Karpas-422 (cell line): Measurements from ENCODE around the gene NIN. TPM values are rescaled to one million over a fixed set of nuclear protein-coding genes. Genes with fewer than 3 reads are reported as not detected.

ENCODE experiments used
- DNase-seq: peaks from one replicate; pipeline ENCODE4 v3.0.0-alpha.2; 2015
- H2AFZ ChIP-seq: fragments of 200-600 bp; sonication (generic); 2 replicates; pipeline ENCODE4 v1.6.1; 2014; ENCODE audit warnings: antibody characterized with exemption, low read length, mixed read lengths
- H3K27ac ChIP-seq: fragments of 200-600 bp; sonication (generic); 2 replicates; pipeline ENCODE4 v1.5.1; 2014; ENCODE audit warnings: mild to moderate bottlenecking, low read length, moderate library complexity
- H3K27me3 ChIP-seq: fragments of 200-600 bp; sonication (generic); 2 replicates; pipeline ENCODE4 v1.6.1; 2014; ENCODE audit warnings: low read length, mixed read lengths
- H3K36me3 ChIP-seq: fragments of 200-600 bp; sonication (generic); 2 replicates; pipeline ENCODE4 v1.6.1; 2014; ENCODE audit warnings: low read length, mixed read lengths; ENCODE audit not compliant: insufficient read depth
- H3K4me1 ChIP-seq: fragments of 200-600 bp; sonication (generic); 2 replicates; pipeline ENCODE4 v1.6.1; 2014; ENCODE audit warnings: mild to moderate bottlenecking, low read length, mixed read lengths
- H3K4me2 ChIP-seq: fragments of 200-600 bp; sonication (generic); 2 replicates; pipeline ENCODE4 v1.6.1; 2014; ENCODE audit warnings: low read length, low read depth, mild to moderate bottlenecking; ENCODE audit not compliant: poor library complexity, severe bottlenecking
- H3K4me3 ChIP-seq: fragments of 200-600 bp; sonication (generic); 2 replicates; pipeline ENCODE4 v1.5.1; 2014; ENCODE audit warnings: mild to moderate bottlenecking, antibody characterized with exemption, low read length, mixed read lengths
- H3K79me2 ChIP-seq: fragments of 200-600 bp; sonication (generic); 2 replicates; pipeline ENCODE4 v1.6.1; 2014; ENCODE audit warnings: mild to moderate bottlenecking, low read length, mixed read lengths
- H3K9ac ChIP-seq: fragments of 200-600 bp; sonication (generic); 2 replicates; pipeline ENCODE4 v1.6.0; 2014; ENCODE audit warnings: low read length
- H3K9me2 ChIP-seq: fragments of 200-600 bp; sonication (generic), shearing (Covaris generic); replicated peaks from 2 replicates; pipeline ENCODE4 v1.6.0; 2014; ENCODE audit warnings: mild to moderate bottlenecking, low read length, moderate library complexity; ENCODE audit not compliant: insufficient read depth
- H3K9me3 ChIP-seq: fragments of 300-700, 200-600 bp; sonication (generic); 2 replicates; pipeline ENCODE4 v1.6.1; 2014; ENCODE audit warnings: low read length, mixed read lengths
- H4K20me1 ChIP-seq: fragments of 200-600 bp; sonication (generic); 2 replicates; pipeline ENCODE4 v1.6.1; 2014; ENCODE audit warnings: mild to moderate bottlenecking, antibody characterized with exemption, low read length, low read depth; ENCODE audit not compliant: insufficient read depth
- total RNA-seq: library from RNA; depleted of rRNA; stranded (reverse); fragments of >200 nt; shearing (Covaris generic); gene quantifications from 2 replicates; pipeline ENCODE4 v1.2.3, GENCODE V29; 2014; ENCODE audit warnings: low replicate concordance

The NIN gene
- total RNA-seq, 1 experiment from 2014 or later: 59.4 TPM

DNA sequence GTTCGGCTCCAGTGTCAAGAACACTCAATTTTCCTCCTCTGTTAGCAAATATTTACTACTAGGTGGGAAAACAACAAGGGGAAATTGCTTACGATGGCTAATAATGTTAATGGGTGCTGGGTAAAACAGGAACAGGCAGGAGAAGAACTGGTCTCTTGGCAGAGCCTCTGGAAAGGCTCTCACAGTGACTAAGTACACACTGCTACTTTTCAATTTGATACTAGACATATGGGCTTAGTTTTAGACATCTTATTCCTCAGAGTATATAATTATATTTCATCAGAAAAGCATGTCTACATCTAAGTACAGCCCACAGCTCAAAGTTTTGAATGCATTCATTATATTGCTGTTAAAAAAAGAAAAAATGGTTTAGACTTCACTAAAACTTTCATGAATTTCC lies 97.5 kb downstream of the NIN start:
- Histone ChIP-seq H3K4me3 (no peak overlapping the region), H3K36me3 (peaks cover 57% of the 10 kb centered on the region), H3K27ac (no peak overlapping the region), H4K20me1 (no peaks in the 10 kb centered on the region), H2AFZ (no peak overlapping the region), H3K9me3 (no peaks in the 10 kb centered on the region), H3K27me3 (no peaks in the 10 kb centered on the region), H3K9me2 (no peaks in the 10 kb centered on the region), H3K9ac (no peak overlapping the region), H3K4me1 (no peaks in the 10 kb centered on the region), H3K79me2 (no peaks in the 10 kb centered on the region), H3K4me2 (no peak overlapping the region)
- no peak for DNase-seq

DNA sequence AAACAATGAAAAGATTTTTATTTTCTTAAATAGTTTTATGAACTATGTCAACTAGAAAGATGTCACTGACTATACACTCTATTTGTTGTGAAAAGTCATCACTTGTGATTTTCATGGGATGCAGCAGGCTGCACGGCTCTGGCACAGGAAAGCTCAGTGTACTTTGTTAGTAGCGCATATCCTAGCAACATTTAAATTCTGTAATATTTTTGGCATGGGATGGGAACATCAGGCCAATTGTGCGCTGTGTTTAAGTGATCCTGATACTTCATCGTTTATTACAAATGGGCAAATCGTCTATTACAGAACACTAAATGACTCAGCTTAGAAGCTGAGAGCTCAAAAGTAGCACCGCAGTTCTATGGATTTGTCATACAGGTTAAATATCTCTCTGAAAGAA lies 102.1 kb downstream of the NIN start:
- Histone ChIP-seq H3K9ac (no peak overlapping the region), H3K79me2 (no peaks in the 10 kb centered on the region), H2AFZ (no peak overlapping the region), H3K9me3 (no peaks in the 10 kb centered on the region), H3K36me3 (peaks cover 67% of the 10 kb centered on the region; the same call in 1 of the 2 replicates), H3K27me3 (no peaks in the 10 kb centered on the region), H3K4me2 (no peak overlapping the region), H3K4me1 (no peaks in the 10 kb centered on the region), H3K4me3 (no peak overlapping the region), H4K20me1 (no peaks in the 10 kb centered on the region), H3K27ac (no peak overlapping the region), H3K9me2 (no peaks in the 10 kb centered on the region)
- no peak for DNase-seq

DNA sequence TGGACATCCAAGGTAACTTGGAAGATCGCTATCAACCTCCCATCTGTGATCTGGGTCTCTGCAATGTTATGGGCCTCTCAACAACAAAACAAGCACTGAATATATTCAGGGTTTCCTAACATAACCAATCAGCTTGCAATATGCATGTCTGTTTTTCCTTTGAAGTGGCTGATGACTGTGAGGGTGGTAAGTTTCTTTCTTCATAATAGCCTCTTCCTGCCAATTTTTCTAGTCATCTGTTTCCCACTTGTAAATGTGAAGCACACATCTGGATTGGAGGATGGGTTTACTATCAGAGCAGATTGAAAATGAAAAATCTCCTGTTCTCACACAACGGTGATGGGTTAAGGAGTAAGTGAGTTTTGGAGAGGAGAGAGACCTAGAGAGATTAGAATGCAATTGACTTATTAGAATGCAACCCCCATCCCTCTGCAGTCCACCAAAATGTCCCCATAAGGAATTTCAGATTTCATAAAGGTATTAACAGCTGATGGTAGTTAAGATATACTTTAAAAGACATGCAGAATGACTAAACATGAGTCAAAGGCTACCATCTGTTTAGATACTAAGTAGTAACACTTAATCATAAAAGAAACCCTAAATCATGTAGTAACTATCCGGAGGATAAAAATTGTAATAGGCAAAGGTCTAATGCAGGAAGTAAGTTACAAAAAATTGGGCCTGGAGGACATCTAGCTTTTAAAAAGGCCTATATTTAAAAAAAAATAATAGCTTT lies 104.4 kb downstream of the NIN start:
- no peaks in the 10 kb centered on the region for H3K79me2 ChIP-seq
- H3K27me3 ChIP-seq: no peaks in the 10 kb centered on the region
- H2AFZ ChIP-seq: no peak overlapping the region
- no peak for DNase-seq
- no peaks in the 10 kb centered on the region for H3K9me3 ChIP-seq
- no peak overlapping the region for H3K4me3 ChIP-seq
- H3K4me1 ChIP-seq: no peaks in the 10 kb centered on the region
- H3K4me2 ChIP-seq: no peak overlapping the region
- no peaks in the 10 kb centered on the region for H4K20me1 ChIP-seq
- H3K9ac ChIP-seq: no peak overlapping the region
- H3K36me3 ChIP-seq: peaks cover 63% of the 10 kb centered on the region
- H3K9me2 ChIP-seq: no peaks in the 10 kb centered on the region
- no peak overlapping the region for H3K27ac ChIP-seq

DNA sequence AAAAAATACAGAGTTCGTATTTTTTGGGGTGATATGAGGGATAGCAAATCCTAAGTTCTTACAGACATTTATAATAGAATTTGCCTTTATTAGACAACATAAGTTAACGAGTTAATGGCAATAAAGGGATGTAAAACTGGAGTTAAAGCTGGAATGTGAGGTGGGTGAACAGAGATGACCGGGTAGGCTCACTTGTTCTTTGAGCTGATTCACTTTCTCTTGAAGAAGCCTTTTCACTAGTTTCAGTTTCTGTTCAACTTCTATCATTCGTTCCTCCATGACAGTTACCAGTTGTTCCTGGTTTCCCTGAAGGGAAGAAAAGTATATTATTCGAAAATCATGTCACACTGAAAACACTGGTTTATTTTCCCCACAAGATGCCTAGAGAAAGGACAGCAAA lies 105.2 kb downstream of the NIN start:
- H3K79me2 ChIP-seq: no peaks in the 10 kb centered on the region
- peaks cover 68% of the 10 kb centered on the region for H3K36me3 ChIP-seq
- H2AFZ ChIP-seq: no peak overlapping the region
- no peaks in the 10 kb centered on the region for H3K9me2 ChIP-seq
- H3K9ac ChIP-seq: no peak overlapping the region
- H3K4me1 ChIP-seq: no peaks in the 10 kb centered on the region
- no peak overlapping the region for H3K4me3 ChIP-seq
- no peak for DNase-seq
- no peaks in the 10 kb centered on the region for H3K27me3 ChIP-seq
- H3K4me2 ChIP-seq: no peak overlapping the region
- H3K27ac ChIP-seq: no peak overlapping the region
- no peaks in the 10 kb centered on the region for H4K20me1 ChIP-seq
- no peaks in the 10 kb centered on the region for H3K9me3 ChIP-seq

DNA sequence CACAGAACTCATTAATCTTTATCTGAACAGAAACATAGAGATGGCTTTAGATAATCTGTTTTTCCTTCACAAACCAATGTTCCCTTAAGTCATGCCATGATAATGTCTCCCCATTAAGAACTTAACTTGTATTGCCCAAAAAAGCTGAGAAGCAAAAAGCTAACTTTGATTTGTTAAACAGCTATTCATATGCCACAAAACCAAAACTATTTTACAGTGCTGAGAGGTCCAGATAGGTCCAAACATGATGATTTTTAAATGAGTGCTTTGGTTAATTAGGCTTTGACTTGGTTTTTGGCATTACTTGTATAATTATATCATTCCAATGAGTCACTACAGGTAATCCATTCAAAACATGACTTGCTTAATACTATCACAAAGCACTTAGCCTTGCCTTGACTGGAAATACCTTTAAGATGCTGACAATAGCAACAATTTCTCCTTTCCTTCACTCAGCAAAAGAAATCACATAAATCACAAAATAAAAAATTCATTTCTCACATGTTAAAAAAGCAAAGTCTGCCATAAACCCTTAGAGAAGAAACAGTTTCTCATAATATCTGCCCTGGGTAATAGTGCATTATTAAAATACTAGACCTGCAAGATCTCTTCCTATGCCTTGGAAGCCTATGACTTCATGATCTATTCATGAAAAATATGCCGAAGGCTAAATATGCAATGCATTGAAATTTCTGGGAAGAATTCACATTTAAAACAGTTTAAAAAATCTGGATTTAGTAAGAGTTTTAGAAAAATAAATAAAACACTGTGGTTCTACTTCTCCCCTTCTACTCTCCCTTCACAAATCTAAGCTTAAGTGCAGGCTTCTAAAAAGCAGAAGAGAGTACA lies 110.8 kb downstream of the NIN start:
- H2AFZ ChIP-seq: no peak overlapping the region
- H3K27me3 ChIP-seq: no peaks in the 10 kb centered on the region
- H4K20me1 ChIP-seq: no peaks in the 10 kb centered on the region
- no peaks in the 10 kb centered on the region for H3K4me1 ChIP-seq
- H3K4me3 ChIP-seq: no peak overlapping the region
- no peaks in the 10 kb centered on the region for H3K79me2 ChIP-seq
- H3K36me3 ChIP-seq: peaks cover 22% of the 10 kb centered on the region
- no peak overlapping the region for H3K4me2 ChIP-seq
- H3K9me3 ChIP-seq: no peaks in the 10 kb centered on the region
- no peak overlapping the region for H3K9ac ChIP-seq
- no peaks in the 10 kb centered on the region for H3K9me2 ChIP-seq
- no peak for DNase-seq
- no peak overlapping the region for H3K27ac ChIP-seq

DNA sequence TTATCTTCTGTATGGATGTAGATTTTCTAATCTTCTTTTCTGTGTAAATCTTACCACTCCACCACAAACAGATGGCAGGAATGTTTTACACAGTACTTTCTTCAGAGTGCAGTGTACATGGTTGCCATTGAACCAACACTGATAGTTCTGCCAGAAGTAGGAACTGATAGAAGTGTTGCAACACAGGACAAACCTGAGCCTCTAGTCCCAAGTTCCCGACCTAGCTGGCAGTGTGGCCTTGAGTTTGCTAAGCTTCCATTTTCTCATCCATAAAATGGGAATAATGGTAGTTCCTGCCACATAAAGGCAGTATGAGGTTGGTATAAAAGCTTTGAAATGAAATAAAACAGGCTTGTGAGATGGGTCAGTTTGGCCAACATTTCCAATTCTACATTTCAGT lies 112.0 kb downstream of the NIN start:
- H3K27me3 ChIP-seq: no peaks in the 10 kb centered on the region
- H3K9me2 ChIP-seq: no peaks in the 10 kb centered on the region
- no peaks in the 10 kb centered on the region for H3K79me2 ChIP-seq
- H3K9me3 ChIP-seq: no peaks in the 10 kb centered on the region
- H3K4me3 ChIP-seq: no peak overlapping the region
- H3K4me2 ChIP-seq: no peak overlapping the region
- H2AFZ ChIP-seq: no peak overlapping the region
- H3K27ac ChIP-seq: no peak overlapping the region
- no peak for DNase-seq
- no peak overlapping the region for H3K9ac ChIP-seq
- H4K20me1 ChIP-seq: no peaks in the 10 kb centered on the region
- H3K4me1 ChIP-seq: no peaks in the 10 kb centered on the region
- peaks cover 13% of the 10 kb centered on the region for H3K36me3 ChIP-seq

DNA sequence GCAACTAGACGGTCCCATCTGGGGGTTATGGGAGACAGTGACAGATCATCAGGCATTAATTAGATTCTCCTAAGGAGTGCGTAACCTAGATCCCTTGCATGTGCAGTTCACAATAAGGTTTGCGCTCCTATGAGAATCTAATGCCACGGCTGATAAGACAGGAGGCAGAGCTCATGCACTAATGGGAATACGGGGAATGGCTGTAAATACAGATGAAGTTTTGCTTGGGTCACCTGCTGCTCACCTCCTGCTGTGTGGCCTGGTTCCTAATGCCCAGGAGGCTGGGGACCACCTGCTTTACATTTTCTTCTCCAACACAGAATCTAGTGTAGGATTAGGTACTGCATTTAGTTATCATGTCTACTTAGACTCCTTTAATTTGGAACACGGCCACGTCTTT lies 113.2 kb downstream of the NIN start:
- no peaks in the 10 kb centered on the region for H3K27me3 ChIP-seq
- H2AFZ ChIP-seq: no peak overlapping the region
- H3K27ac ChIP-seq: no peak overlapping the region
- no peak overlapping the region for H3K4me3 ChIP-seq
- no peaks in the 10 kb centered on the region for H3K79me2 ChIP-seq
- H3K4me2 ChIP-seq: no peak overlapping the region
- no peaks in the 10 kb centered on the region for H3K9me2 ChIP-seq
- no peaks in the 10 kb centered on the region for H3K9me3 ChIP-seq
- no peaks in the 10 kb centered on the region for H4K20me1 ChIP-seq
- no peaks in the 10 kb centered on the region for H3K4me1 ChIP-seq
- no peak overlapping the region for H3K9ac ChIP-seq
- no peak for DNase-seq
- peaks cover 6% of the 10 kb centered on the region; the same call in 1 of the 2 replicates for H3K36me3 ChIP-seq

DNA sequence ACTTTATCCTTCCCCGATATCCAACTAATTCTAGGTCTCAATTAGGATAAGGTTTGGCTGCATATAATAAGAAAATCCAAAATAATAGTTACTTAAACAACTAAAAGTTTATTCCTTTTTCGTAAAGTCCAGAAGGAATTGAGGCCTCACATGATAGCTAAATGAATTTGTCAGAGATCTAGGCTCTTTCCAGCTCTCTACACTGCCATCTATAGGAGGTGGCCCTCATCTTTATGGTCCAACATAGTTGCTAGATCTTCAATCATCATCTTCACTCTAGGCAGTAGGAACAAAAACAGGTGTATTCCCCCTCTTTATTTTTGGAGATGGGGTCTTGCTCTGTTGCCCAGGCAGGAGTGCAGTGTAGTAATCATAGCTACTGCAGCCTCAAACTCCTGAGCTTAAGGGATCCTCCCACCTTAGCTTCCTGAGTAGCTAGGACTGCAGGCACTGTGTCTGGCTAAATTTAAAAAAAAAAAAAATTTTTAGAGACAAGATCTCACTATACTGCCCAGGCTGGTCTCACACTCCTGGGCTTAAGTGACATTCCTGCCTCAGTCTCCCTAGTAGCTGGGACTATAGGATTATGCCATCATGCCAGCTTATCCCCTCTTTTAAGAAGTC lies 116.4 kb downstream of the NIN start:
- Histone ChIP-seq H3K9me3 (no peaks in the 10 kb centered on the region), H3K27ac (no peak overlapping the region), H3K79me2 (no peaks in the 10 kb centered on the region), H3K4me1 (no peaks in the 10 kb centered on the region), H3K4me3 (no peak overlapping the region), H3K36me3 (no peaks in the 10 kb centered on the region), H3K9me2 (no peaks in the 10 kb centered on the region), H3K27me3 (no peaks in the 10 kb centered on the region), H4K20me1 (no peaks in the 10 kb centered on the region), H3K9ac (no peak overlapping the region), H3K4me2 (no peak overlapping the region), H2AFZ (no peak overlapping the region)
- DNase-seq: peak; percentile 80
